WERI-Rb-1 (cell line): ENCODE results near the gene ABCA8.
A peak's percentile ranks its signal among the peaks of the same experiment; 100 is the strongest.

Experiments
- DNase-seq: peaks from one replicate; pipeline ENCODE4 v3.0.0-alpha.2; 2020
- H3K27ac ChIP-seq: fragments of 250-450 bp; sonication (Bioruptor Pico); 2 replicates; pipeline ENCODE4 v1.5.1; 2020; ENCODE audit warnings: mild to moderate bottlenecking, moderate library complexity
- H3K27me3 ChIP-seq: fragments of 250-450 bp; sonication (Bioruptor Pico); 2 replicates; pipeline ENCODE4 v1.5.1; 2021; ENCODE audit warnings: mild to moderate bottlenecking, low read depth, moderate library complexity; ENCODE audit not compliant: insufficient read depth, severe bottlenecking
- H3K36me3 ChIP-seq: fragments of 250-450 bp; sonication (Bioruptor Pico); 2 replicates; pipeline ENCODE4 v1.5.1; 2020; ENCODE audit warnings: mild to moderate bottlenecking, moderate library complexity
- H3K4me3 ChIP-seq: 2 replicates; pipeline ENCODE4 v1.5.1; 2011; ENCODE audit warnings: low read depth, mild to moderate bottlenecking, control low read depth, low read length
- H3K9me3 ChIP-seq: fragments of 250-450 bp; sonication (Bioruptor Pico); 2 replicates; pipeline ENCODE4 v1.5.1; 2021; ENCODE audit warnings: mild to moderate bottlenecking, moderate library complexity; ENCODE audit not compliant: severe bottlenecking
- TF ChIP-seq, protein P1 (sequence below): IDR thresholded peaks from 2 replicates; pipeline ENCODE4 v1.5.1; 2011; ENCODE audit warnings: low read depth, mild to moderate bottlenecking, control low read depth, inconsistent platforms, low read length

Gene ABCA8

DNA sequence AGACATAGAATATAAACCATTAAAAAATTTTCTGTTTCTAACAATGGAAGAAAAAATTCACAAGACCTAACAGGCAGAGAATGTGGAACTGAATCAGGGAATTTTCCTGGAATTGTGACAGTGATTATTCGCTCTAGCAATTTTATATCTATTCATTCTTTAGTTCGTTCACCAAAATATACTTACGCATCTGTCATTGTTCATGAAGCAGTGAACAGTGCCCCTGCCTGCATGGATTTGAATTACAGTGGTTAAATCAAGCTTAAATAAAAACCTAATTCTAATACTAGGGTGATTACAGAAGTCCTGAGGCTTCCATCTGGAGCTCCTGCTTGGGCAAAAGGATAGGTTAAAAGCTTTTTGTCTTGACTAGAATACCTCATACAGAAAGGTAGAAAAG, 48.6 kb downstream of the ABCA8 start:
- H3K27ac ChIP-seq, result no peak overlapping the region
- TF ChIP-seq, protein P1, sequence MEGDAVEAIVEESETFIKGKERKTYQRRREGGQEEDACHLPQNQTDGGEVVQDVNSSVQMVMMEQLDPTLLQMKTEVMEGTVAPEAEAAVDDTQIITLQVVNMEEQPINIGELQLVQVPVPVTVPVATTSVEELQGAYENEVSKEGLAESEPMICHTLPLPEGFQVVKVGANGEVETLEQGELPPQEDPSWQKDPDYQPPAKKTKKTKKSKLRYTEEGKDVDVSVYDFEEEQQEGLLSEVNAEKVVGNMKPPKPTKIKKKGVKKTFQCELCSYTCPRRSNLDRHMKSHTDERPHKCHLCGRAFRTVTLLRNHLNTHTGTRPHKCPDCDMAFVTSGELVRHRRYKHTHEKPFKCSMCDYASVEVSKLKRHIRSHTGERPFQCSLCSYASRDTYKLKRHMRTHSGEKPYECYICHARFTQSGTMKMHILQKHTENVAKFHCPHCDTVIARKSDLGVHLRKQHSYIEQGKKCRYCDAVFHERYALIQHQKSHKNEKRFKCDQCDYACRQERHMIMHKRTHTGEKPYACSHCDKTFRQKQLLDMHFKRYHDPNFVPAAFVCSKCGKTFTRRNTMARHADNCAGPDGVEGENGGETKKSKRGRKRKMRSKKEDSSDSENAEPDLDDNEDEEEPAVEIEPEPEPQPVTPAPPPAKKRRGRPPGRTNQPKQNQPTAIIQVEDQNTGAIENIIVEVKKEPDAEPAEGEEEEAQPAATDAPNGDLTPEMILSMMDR, result peak; percentile 46
- no peaks in the 10 kb centered on the region for H3K9me3 ChIP-seq
- peak; percentile 55 for DNase-seq
- H3K27me3 ChIP-seq, result no peaks in the 10 kb centered on the region
- H3K36me3 ChIP-seq, result no peaks in the 10 kb centered on the region
- H3K4me3 ChIP-seq, result no peak overlapping the region

DNA sequence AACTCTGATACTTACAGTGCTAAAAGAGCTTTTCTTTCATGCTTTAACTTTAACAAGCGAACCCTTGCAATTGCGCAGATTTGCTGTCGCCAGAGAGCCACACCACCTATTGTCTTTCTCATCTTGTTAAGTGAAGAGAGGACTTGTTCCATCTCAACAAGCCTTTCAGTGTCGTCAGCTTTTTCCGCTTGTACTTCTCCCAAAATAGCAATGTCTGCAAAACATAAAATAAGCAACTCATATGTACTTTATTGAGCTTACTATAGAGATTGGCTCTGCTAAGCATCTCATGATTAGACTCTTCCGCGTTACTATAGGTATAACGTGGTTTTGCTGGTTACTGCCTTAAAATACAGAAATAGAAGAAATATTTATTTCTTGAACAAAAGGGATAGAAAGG, 51.9 kb downstream of the ABCA8 start:
- no peaks in the 10 kb centered on the region for H3K36me3 ChIP-seq
- H3K27me3 ChIP-seq, result no peaks in the 10 kb centered on the region
- H3K4me3 ChIP-seq, result no peak overlapping the region
- no peak overlapping the region for H3K27ac ChIP-seq
- DNase-seq, result no peak
- H3K9me3 ChIP-seq, result no peaks in the 10 kb centered on the region
- TF ChIP-seq, protein P1, result no peak

DNA sequence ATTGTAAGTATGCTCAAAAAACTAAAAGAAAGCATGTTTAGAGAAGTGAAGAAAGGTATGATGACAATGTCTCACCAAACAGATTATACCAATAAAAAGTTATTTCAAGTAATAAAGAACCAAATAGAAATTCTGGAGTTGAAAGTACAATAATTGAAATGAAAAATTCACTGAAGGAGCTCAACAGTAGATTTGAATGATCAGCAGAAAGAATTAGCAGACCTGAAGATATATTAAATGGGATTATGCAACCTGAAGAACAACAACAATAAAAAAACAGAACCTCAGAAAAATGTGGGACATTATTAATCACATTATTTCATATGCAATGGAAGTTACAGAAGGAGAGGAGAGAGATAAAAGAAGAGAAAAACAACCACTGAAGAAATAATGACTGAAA, 57.6 kb downstream of the ABCA8 start:
- H3K9me3 ChIP-seq, result peaks cover 4% of the 10 kb centered on the region
- TF ChIP-seq, protein P1, result no peak
- no peak for DNase-seq

DNA sequence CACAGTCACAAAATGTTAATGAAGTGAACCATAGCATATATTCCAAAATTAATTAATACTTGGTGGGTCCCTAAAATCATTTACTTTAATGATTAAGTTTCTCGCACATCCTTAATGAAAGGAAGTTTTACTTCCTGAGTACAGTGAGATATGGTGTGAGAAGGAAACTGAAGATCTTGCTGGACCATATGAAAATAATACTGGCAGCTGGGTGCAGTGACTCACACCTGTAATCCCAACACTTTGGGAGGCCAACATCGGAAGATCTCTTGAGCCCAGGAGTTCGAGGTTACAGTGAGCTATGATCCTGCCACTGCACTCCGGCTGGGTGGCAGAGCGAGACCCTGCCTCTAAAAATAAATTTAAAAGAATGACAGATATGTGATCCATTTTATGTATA, 62.5 kb downstream of the ABCA8 start:
- TF ChIP-seq, protein P1, result no peak
- DNase-seq, result no peak
- no peaks in the 10 kb centered on the region for H3K36me3 ChIP-seq
- no peak overlapping the region for H3K27ac ChIP-seq
- H3K4me3 ChIP-seq, result no peak overlapping the region
- H3K27me3 ChIP-seq, result no peaks in the 10 kb centered on the region
- H3K9me3 ChIP-seq, result peaks cover 4% of the 10 kb centered on the region

More for the DNA sequence above, 57.6 kb downstream of the ABCA8 start:
- H3K27ac ChIP-seq, result no peak overlapping the region
- no peaks in the 10 kb centered on the region for H3K36me3 ChIP-seq
- H3K4me3 ChIP-seq, result no peak overlapping the region
- no peaks in the 10 kb centered on the region for H3K27me3 ChIP-seq

DNA sequence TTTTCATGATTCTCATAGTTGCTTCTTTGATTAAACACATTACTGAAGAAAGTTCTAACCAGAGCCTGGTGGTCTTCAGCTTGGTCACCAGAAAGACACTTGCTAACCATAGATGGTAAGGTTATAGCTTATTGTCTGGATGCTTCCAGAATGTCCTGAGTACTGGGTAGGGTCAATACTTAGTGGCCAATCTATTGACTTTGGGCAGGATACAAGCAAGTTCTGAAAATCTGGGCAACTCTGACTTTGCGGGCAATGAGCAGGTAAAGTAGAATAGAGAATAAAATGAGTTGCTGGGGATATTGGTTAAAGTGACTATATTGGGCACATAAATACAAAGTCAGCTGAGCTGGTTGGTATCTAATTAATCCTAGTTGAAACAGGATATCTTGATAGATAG, 63.0 kb downstream of the ABCA8 start:
- H3K27ac ChIP-seq, result no peak overlapping the region
- no peak for DNase-seq
- TF ChIP-seq, protein P1, result no peak
- H3K9me3 ChIP-seq, result no peaks in the 10 kb centered on the region
- no peak overlapping the region for H3K4me3 ChIP-seq
- no peaks in the 10 kb centered on the region for H3K36me3 ChIP-seq
- no peaks in the 10 kb centered on the region for H3K27me3 ChIP-seq

DNA sequence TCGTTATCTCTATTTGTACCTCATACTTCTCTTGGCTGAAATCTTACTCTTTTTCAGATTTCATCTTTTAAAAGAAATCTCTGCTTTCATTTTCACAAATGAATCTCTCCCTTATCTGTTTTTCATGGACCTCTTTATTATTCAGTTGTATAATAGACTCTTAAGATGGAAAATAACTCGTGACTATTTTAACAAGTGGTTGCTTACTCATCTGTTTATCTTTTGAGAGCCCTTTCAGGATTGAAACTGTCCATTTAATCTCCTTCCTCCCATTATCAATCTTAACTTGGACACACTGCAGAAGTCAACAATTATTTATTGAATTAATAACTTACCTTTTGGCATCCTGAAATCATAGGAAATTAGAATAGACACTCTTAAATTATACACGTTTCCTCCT, 68.8 kb downstream of the ABCA8 start:
- Histone ChIP-seq H3K9me3 (no peaks in the 10 kb centered on the region), H3K27ac (no peak overlapping the region), H3K36me3 (no peaks in the 10 kb centered on the region), H3K4me3 (no peak overlapping the region), H3K27me3 (no peaks in the 10 kb centered on the region)
- TF ChIP-seq, protein P1, result no peak
- no peak for DNase-seq
